Neural progenitor cell (in vitro differentiated cells): ENCODE results near the gene FGL2. TPM values are rescaled to one million over a fixed set of nuclear protein-coding genes. Genes with fewer than 3 reads are reported as not detected.
"Not testable (repeated sequence)": the region's sequence is repeated elsewhere in the genome, so short reads cannot be mapped to it uniquely, and the experiment has no call there.

ENCODE experiments used
- DNase-seq: peaks from one replicate; pipeline ENCODE4 v3.0.0-alpha.2; 2016; ENCODE audit warnings: low spot score
- H2AFZ ChIP-seq: fragments of 200-600 bp; sonication (generic); replicated peaks from 2 replicates; pipeline ENCODE4 v1.6.1; 2016; ENCODE audit warnings: antibody characterized with exemption
- H3F3A ChIP-seq: fragments of 200-600 bp; sonication (generic); 2 replicates; pipeline ENCODE4 v1.6.1; 2016; ENCODE audit warnings: antibody characterized with exemption, low read depth
- H3K27ac ChIP-seq: fragments of 200-600 bp; sonication (generic); 2 replicates; pipeline ENCODE4 v1.5.1; 2016; ENCODE audit warnings: mild to moderate bottlenecking
- H3K27me3 ChIP-seq: fragments of 200-600 bp; sonication (generic); 2 replicates; pipeline ENCODE4 v1.6.1; 2016; ENCODE audit warnings: mild to moderate bottlenecking, moderate library complexity
- H3K36me3 ChIP-seq: fragments of 200-600 bp; sonication (generic); 2 replicates; pipeline ENCODE4 v1.5.1; 2016
- H3K4me1 ChIP-seq: fragments of 200-600 bp; sonication (generic); 2 replicates; pipeline ENCODE4 v1.6.1; 2016; ENCODE audit warnings: mixed run types
- H3K4me2 ChIP-seq: fragments of 200-600 bp; sonication (generic); 2 replicates; pipeline ENCODE4 v1.6.1; 2016
- H3K4me3 ChIP-seq: fragments of 200-600 bp; sonication (generic); 2 replicates; pipeline ENCODE4 v1.5.1; 2016
- H3K79me2 ChIP-seq: fragments of 200-600 bp; sonication (generic); 2 replicates; pipeline ENCODE4 v1.6.1; 2016; ENCODE audit warnings: low read depth
- H3K9ac ChIP-seq: fragments of 200-600 bp; sonication (generic); 2 replicates; pipeline ENCODE4 v1.6.1; 2016
- H3K9me3 ChIP-seq: fragments of 200-600 bp; sonication (generic); 2 replicates; pipeline ENCODE4 v1.5.1; 2016; ENCODE audit warnings: low read depth
- H4K20me1 ChIP-seq: fragments of 200-600 bp; sonication (generic); 2 replicates; pipeline ENCODE4 v1.6.1; 2016; ENCODE audit warnings: low read depth
- H3K27ac Mint-ChIP-seq: 3 replicates; pipeline ENCODE4 v1.8.0; 2021; ENCODE audit warnings: mixed read lengths
- H3K27me3 Mint-ChIP-seq: 2 replicates; pipeline ENCODE4 v1.8.0; 2022; ENCODE audit warnings: low read depth, mild to moderate bottlenecking, inconsistent platforms, moderate library complexity, mixed read lengths; ENCODE audit not compliant: insufficient read depth
- H3K36me3 Mint-ChIP-seq: 3 replicates; pipeline ENCODE4 v1.8.0; 2021; ENCODE audit warnings: mixed read lengths
- H3K4me1 Mint-ChIP-seq: 3 replicates; pipeline ENCODE4 v1.8.0; 2021; ENCODE audit warnings: mixed read lengths
- H3K4me3 Mint-ChIP-seq: 3 replicates; pipeline ENCODE4 v1.8.0; 2021; ENCODE audit warnings: mild to moderate bottlenecking, moderate library complexity, mixed read lengths
- H3K9me3 Mint-ChIP-seq: 3 replicates; pipeline ENCODE4 v1.8.0; 2020; ENCODE audit warnings: mixed read lengths
- CTCF ChIP-seq: fragments of 200-600 bp; sonication (generic); IDR thresholded peaks from 2 replicates; pipeline ENCODE4 v1.5.1; 2017; ENCODE audit warnings: antibody characterized with exemption, mild to moderate bottlenecking
- EZH2 ChIP-seq: fragments of 200-600 bp; sonication (generic); IDR thresholded peaks from 2 replicates; pipeline ENCODE4 v1.6.1; 2017; ENCODE audit warnings: antibody characterized with exemption, mild to moderate bottlenecking, moderate library complexity
- EZH2phosphoT487 ChIP-seq: fragments of 200-600 bp; sonication (generic); IDR thresholded peaks from 2 replicates; pipeline ENCODE4 v1.6.1; 2017; ENCODE audit warnings: antibody characterized with exemption
- total RNA-seq: library from RNA; depleted of rRNA; stranded (reverse); fragments of >200 nt; gene quantifications from 2 replicates; pipeline ENCODE4 v1.2.3, GENCODE V29; 2015; ENCODE audit warnings: low replicate concordance

The FGL2 gene
- total RNA-seq, 1 donor from 2014 or later = not detected

- H3K27me3 Mint-ChIP-seq = peaks cover 7% of the 10 kb centered on the region
- TF ChIP-seq EZH2 (no peak), CTCF (no peak), EZH2phosphoT487 (no peak)
- no peak overlapping the region for H3K4me3 Mint-ChIP-seq
Measured at GRCh38 chr7:77222065-77222464, 22.4 kb upstream of the FGL2 start.

GRCh38 chr7:77219701-77220331 lies 20.2 kb upstream of the FGL2 start:
- not testable (repeated sequence) for H3K4me3 Mint-ChIP-seq, H3K9me3 ChIP-seq, H3K4me1 ChIP-seq, H3K36me3 ChIP-seq, H3K27me3 ChIP-seq, DNase-seq, H3K4me2 ChIP-seq, H3K27ac ChIP-seq, H3K36me3 Mint-ChIP-seq, H2AFZ ChIP-seq, H3K27me3 Mint-ChIP-seq, H3K4me1 Mint-ChIP-seq, H3K9ac ChIP-seq, H3K79me2 ChIP-seq, H3K9me3 Mint-ChIP-seq, H4K20me1 ChIP-seq, H3F3A ChIP-seq, H3K4me3 ChIP-seq, H3K27ac Mint-ChIP-seq

More at GRCh38 chr7:77222065-77222464, 22.4 kb upstream of the FGL2 start:
- peaks cover 3% of the 10 kb centered on the region for H3K4me1 Mint-ChIP-seq
- Histone ChIP-seq H2AFZ (no peak overlapping the region), H3K4me2 (no peak overlapping the region), H3K36me3 (no peaks in the 10 kb centered on the region), H3K27ac (no peak overlapping the region), H3K9ac (no peak overlapping the region), H3K4me1 (no peaks in the 10 kb centered on the region), H3F3A (no peaks in the 10 kb centered on the region), H3K79me2 (no peaks in the 10 kb centered on the region), H3K27me3 (no peaks in the 10 kb centered on the region), H4K20me1 (no peaks in the 10 kb centered on the region), H3K4me3 (no peak overlapping the region), H3K9me3 (no peaks in the 10 kb centered on the region)
- peaks cover 6% of the 10 kb centered on the region for H3K9me3 Mint-ChIP-seq
- peaks cover 6% of the 10 kb centered on the region for H3K36me3 Mint-ChIP-seq
- no peak overlapping the region for H3K27ac Mint-ChIP-seq
- no peak for DNase-seq

GRCh38 chr7:77217474-77218185 lies 18.0 kb upstream of the FGL2 start:
- Mint-ChIP-seq H3K36me3 (peaks cover 6% of the 10 kb centered on the region), H3K4me3 (no peak overlapping the region), H3K9me3 (peaks cover 6% of the 10 kb centered on the region), H3K4me1 (no peaks in the 10 kb centered on the region), H3K27ac (no peak overlapping the region), H3K27me3 (peaks cover 5% of the 10 kb centered on the region)
- no peaks in the 10 kb centered on the region for H3K27me3 ChIP-seq
- H3K9me3 ChIP-seq = no peaks in the 10 kb centered on the region
- DNase-seq = no peak
- no peaks in the 10 kb centered on the region for H3K79me2 ChIP-seq
- H3K9ac ChIP-seq = no peak overlapping the region
- no peak overlapping the region for H3K4me3 ChIP-seq
- H3F3A ChIP-seq = no peaks in the 10 kb centered on the region
- no peak overlapping the region for H3K4me2 ChIP-seq
- no peaks in the 10 kb centered on the region for H4K20me1 ChIP-seq
- H3K27ac ChIP-seq = no peak overlapping the region
- no peaks in the 10 kb centered on the region for H3K36me3 ChIP-seq
- no peak overlapping the region for H2AFZ ChIP-seq
- H3K4me1 ChIP-seq = no peaks in the 10 kb centered on the region
- TF ChIP-seq CTCF (no peak), EZH2phosphoT487 (no peak), EZH2 (no peak)

GRCh38 chr7:77216181-77216845 lies 16.7 kb upstream of the FGL2 start:
- no peak for DNase-seq
- no peaks in the 10 kb centered on the region for H3K27me3 ChIP-seq
- H4K20me1 ChIP-seq = no peaks in the 10 kb centered on the region
- no peak overlapping the region for H3K9ac ChIP-seq
- H3K4me3 ChIP-seq = no peak overlapping the region
- H3K4me2 ChIP-seq = no peak overlapping the region
- Mint-ChIP-seq H3K4me3 (no peak overlapping the region), H3K36me3 (peaks cover 6% of the 10 kb centered on the region), H3K27ac (no peak overlapping the region), H3K27me3 (peaks cover 3% of the 10 kb centered on the region), H3K4me1 (no peaks in the 10 kb centered on the region), H3K9me3 (peaks cover 6% of the 10 kb centered on the region)
- TF ChIP-seq EZH2phosphoT487 = no peak
- no peak for TF ChIP-seq CTCF
- no peak for TF ChIP-seq EZH2
- no peaks in the 10 kb centered on the region for H3F3A ChIP-seq
- H2AFZ ChIP-seq = no peak overlapping the region
- H3K36me3 ChIP-seq = no peaks in the 10 kb centered on the region
- H3K79me2 ChIP-seq = no peaks in the 10 kb centered on the region
- H3K9me3 ChIP-seq = no peaks in the 10 kb centered on the region
- no peaks in the 10 kb centered on the region for H3K4me1 ChIP-seq
- H3K27ac ChIP-seq = no peak overlapping the region
